ENCODE results near the gene FOXL2NB.

DNA sequence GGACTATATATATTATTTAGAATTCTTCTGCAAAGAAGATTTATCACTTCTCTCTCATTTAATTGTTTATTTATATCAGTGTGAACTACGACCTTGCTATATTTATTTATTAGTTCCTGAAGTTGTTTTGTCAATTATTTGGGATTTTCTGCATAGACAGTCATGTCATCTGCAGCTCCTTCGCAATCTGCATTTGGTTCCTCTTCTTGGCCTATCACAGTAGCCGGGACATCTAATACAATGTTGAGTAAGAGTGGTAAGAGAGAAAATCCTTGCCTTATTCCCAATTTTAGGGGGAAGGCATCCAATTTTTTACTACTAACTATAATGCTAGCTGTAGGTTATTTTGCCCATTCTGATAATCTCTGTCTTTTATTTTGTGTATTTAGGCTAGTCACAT lies 39.5 kb upstream of the FOXL2NB start:
- TF ChIP-seq, protein P1, sequence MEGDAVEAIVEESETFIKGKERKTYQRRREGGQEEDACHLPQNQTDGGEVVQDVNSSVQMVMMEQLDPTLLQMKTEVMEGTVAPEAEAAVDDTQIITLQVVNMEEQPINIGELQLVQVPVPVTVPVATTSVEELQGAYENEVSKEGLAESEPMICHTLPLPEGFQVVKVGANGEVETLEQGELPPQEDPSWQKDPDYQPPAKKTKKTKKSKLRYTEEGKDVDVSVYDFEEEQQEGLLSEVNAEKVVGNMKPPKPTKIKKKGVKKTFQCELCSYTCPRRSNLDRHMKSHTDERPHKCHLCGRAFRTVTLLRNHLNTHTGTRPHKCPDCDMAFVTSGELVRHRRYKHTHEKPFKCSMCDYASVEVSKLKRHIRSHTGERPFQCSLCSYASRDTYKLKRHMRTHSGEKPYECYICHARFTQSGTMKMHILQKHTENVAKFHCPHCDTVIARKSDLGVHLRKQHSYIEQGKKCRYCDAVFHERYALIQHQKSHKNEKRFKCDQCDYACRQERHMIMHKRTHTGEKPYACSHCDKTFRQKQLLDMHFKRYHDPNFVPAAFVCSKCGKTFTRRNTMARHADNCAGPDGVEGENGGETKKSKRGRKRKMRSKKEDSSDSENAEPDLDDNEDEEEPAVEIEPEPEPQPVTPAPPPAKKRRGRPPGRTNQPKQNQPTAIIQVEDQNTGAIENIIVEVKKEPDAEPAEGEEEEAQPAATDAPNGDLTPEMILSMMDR (IDR thresholded peaks at IDR 0.05; ENCODE audit: insufficient read depth, low read length, poor library complexity, severe bottlenecking), result no peak
- TF ChIP-seq EZH2phosphoT487 (conservative IDR thresholded peaks at IDR 0.05; ENCODE audit: low read length), result no peak

Data from SU-DHL-6 (cell line).